ENCODE data around the gene GGT6.

Gene GGT6

DNA sequence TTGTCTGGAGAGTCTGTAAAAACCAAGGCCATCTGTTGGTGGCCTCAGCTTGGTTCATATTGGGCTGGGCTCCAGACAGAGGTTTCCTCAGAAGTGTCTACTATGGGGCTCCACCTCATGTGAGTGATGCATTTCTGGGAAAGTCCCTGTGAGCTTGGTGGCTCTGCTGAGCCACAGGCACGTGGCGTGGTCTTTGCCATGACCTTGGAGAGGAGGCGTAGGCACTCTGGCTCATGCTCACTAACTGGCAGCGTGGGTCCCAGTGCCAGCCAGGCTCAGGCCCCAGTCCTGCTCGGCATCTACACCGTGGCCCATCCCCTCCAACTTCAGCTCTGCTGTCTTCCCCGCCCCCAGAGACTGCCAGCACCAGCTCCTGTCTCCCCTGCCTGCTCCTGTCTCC is 13.3 kb upstream of the GGT6 start:
- DNase-seq (ENCODE audit: low read depth), result no peak

- DNase-seq (ENCODE audit: low read depth), result no peak
Observed at GRCh38 chr17:4573115-4573514, 12.7 kb upstream of the GGT6 start.

GRCh38 chr17:4572131-4572530 is 11.8 kb upstream of the GGT6 start:
- DNase-seq (ENCODE audit: low read depth), result no peak

GRCh38 chr17:4569591-4569990 is 9.2 kb upstream of the GGT6 start:
- DNase-seq (ENCODE audit: low read depth), result no peak

DNA sequence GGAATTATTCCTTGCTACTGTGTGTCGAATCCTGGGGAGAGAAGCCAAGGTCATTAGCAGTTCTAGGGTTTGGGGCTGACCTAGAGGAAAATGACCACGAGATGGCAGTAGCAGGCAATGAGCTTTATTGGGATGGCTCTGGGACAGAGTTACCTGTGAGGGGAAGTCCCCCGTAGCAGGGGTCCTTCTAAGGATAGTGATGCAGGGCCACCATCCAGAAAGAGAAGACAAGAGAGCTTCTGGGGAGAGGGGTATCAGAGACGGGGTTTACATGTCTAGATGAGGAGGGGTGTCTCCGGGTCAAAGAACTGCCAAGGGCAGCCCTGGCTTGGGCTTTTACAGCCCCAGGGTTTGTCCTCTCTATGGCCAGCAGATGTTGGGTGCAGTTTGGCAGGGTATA is 6.4 kb upstream of the GGT6 start:
- no peak for DNase-seq (ENCODE audit: low read depth)

DNA sequence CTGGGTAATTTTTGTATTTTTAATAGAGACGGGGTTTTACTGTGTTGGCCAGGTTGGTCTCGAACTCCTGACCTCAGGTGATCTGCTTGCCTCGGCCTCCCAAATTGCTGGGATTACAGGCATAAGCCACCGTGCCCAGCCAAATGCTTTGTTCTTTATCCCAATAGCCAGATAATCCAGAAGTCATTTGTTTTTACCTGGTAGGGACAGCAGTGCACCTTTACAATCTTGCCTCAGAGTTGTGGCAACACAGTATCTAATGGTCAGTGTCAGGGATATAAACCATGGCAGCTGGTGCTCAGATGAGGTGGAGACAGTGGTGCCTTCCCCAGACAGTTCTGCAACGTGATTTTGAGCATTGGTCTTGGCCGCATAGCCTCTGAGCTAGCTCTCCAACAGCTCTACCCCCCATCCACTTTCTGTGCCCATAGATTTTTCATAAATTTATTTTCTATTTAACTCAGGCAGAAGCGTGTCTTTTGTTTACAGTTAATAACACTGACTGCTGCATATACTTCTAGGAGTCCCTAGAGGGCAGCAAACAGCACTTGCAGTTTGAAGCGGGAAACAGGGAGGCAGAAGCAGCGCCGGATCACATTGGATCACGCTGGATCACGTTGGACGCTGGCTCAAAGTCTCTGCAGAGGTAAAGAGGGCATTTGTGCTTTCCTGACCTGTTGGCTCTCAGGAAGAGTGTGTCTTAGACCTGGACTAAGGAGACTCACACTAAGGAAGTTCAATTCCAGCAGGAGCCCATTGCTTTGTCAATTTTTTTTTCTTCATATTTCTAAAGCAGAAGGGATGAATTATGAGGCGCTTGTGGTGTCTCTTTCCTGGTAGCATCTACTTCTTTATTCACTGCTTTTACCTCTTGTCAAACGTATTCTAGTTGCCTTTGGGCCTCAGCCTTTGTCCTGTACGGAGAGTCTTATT is 5.1 kb upstream of the GGT6 start:
- DNase-seq (ENCODE audit: low read depth), result peak; percentile 30

DNA sequence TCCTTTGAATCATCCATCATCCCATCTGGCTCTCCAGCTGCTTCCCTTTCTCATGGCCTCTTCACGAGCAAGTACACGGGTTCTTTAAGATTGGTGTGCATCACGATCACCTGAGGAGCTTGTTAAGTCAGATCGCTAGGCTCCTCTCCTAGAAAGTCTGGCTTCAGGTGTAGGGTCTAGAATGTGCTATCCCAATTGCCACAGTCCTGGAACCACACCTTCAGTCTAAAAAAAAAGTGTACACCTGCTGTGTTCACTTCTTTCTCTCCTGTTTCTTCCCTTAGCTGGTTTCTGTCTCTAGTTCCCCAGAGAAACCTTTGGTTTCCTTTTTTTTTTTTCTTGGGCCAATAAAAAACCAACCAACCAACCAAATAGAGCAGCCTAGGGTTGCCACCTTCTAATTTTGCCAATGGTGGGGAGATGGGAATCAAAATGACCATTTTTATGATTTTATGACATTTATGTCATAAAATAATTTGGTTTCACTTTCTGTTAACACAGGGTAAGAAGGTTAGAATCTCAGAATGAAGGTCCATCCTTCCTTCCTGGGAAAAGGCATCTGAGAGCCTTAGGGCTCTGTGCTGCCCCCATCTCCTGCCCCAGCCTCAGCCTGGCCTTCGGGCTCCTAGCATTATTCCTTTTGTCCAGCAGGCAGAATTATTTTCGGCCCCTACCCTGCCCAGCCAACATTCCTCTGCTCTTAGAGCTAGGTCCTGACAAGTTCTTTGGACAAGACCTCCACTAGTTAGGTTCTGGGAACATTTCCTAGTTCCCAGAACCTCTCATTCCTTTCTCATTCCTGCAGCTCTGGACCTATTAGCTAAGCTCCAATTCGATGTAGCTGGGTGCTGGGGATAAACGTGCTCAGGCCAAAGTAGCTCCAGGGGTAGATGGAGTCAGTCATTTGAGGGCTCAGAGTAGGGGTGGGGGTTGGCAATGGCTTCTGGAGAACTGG is 1.9 kb upstream of the GGT6 start:
- DNase-seq (ENCODE audit: low read depth), result no peak

DNA sequence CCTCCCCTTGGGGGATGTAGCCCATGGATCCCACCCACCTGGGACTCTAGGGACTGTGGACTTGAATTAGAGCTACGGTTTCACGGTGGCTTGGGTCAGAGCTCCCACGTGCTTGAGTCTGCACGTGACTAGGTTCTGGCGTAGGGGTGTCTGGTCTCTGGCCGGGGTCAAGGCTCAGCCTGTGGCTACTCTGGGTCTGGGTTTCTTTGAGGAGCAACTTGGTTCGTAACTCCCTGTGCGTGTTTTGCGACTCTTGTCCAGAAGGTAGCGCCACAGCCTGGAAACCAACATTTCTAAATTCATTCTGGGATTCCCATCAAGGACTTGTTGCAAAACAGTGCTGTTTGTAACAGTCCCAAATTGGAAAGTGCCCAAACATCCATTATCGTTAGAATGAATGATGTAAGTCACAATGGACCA is 470 bp upstream of the GGT6 start:
- DNase-seq (ENCODE audit: low read depth), result no peak

GRCh38 chr17:4559966-4560365 is 411 bp downstream of the GGT6 start:
- no peak for DNase-seq (ENCODE audit: low read depth)

DNA sequence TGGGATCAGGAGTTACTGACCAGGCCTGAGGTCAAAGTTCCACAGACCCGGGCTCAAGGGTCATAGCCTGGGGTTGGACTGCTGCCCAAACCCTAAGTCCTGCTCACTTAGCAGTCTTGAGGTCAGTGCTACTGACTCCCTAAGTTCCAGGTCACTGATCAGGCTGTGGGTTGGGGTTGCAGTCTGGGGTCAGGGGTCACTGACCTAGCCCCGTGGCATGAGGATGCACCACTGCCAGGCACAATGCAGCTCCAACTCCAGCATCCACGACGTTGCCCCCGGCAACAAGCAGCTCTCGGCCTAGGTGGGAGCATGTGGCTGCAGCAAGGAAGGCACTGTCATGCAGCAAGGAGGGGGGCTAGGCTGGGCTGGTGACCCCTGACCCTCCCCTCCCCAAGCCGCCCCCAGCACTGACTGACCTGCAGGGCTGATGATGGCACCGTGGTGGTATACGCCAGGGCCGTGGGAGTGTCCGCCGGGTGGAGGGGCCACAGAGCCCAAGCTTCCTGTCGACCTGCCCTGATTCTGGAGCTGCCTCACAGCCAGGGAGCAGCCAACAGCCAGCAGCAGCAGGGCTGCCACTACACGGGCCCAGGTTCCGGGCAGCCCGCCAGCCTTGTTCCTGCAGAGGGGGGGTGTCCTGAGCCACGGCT is 1.1 kb downstream of the GGT6 start:
- no peak for DNase-seq (ENCODE audit: low read depth)

DNA sequence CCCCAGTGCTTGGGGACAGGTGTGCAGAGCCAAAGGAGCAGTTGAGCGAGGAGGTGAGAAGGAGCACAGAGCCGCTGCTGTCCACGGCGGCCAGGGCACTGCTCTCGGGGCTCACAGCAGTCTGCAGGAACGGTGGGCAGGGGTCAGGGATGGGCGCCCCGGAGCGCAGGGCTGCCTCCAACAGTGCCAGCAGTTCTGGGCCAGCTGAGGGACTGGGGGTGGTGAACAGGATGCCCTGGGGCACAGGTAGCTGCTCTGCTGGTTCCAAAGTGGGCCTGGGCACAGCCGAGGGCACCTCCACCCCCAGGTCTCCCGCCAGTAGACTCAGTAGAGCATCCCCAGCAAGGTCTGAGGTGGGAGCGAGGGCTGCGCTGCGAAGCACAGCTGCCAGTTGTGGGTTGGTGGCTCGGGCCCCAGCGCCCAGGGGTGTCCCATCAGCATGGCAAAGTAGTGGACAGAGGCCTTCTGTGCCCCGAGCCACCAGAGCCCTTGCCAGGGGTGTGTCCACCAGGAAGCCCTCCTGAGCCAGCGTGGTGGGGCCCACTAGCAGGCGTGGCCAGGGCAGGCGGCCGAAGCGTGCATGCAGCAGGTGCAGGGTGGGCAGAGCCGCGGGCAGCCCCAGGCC is 1.9 kb downstream of the GGT6 start:
- no peak for DNase-seq (ENCODE audit: low read depth)

GRCh38 chr17:4557626-4558346 is 2.6 kb downstream of the GGT6 start:
- no peak for DNase-seq (ENCODE audit: low read depth)

DNA sequence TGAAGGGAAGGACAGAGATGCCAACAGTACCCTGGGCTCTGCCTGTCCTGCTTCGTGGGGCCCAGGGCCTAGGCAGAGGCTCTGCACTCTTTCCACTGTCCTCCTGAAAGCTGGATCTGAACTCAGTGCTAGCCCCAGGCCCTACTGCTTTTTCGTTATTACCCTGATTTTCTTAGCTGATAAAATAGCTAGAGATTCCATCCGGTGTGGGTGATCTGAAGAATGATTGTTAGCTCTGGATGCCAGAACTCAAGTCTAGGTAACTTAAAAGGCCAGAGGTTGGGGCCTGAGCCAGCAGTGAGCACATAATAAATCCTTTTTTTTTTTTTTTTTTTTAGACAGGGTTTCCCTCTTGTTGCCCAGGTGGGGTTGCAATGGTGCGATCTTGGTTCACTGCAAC is 3.4 kb downstream of the GGT6 start:
- DNase-seq (ENCODE audit: low read depth), result no peak

DNA sequence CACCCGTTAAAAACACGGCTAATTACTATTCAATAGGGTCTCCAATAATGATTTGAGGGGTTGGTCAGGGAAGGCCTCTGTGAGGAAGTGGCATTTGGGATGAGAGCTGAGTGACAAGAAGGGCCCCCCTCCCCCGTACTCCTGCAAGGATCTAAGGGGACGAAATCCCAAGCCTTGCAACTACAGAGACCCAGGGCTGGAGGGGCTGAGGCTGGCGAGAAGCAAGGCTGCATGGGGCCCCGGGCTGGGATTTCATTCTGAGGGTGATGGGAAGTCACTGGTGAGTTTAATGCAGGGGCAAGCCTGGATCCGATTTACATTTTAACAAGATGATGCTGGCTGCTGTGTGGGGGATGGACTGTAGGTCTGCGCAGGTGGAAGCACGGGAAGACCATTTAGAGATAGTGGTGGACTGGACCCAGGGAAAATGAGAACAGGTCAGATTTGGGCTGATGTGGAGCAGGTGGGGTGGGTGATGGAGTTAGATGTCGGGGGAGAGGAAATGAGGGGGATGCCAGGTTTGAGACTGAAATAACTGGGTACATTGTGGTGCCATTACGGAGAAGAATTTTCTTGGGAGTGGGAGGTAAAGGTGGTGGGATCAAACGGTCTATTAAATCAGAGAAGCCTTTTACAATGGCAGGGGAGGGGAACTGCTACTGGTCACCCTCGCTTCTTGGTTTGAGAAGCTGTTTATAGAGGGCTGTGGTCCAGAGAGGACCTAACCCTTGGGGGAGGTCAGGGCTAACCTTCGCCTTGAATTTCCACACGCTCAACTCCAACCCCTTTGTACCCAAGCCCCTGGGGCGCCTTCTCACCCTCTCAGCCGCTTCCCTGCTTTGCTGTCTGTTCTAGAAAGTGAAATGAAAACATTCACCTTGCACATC is 4.3 kb downstream of the GGT6 start:
- no peak for DNase-seq (ENCODE audit: low read depth)

GRCh38 chr17:4554997-4555799 is 5.2 kb downstream of the GGT6 start, which contains the start of gene MYBBP1A:
MYBBP1A (minus strand) TSS chr17:4555384; CDS start chr17:4555324, 60 bp downstream.
- DNase-seq (ENCODE audit: low read depth), result peak; percentile 89

DNA sequence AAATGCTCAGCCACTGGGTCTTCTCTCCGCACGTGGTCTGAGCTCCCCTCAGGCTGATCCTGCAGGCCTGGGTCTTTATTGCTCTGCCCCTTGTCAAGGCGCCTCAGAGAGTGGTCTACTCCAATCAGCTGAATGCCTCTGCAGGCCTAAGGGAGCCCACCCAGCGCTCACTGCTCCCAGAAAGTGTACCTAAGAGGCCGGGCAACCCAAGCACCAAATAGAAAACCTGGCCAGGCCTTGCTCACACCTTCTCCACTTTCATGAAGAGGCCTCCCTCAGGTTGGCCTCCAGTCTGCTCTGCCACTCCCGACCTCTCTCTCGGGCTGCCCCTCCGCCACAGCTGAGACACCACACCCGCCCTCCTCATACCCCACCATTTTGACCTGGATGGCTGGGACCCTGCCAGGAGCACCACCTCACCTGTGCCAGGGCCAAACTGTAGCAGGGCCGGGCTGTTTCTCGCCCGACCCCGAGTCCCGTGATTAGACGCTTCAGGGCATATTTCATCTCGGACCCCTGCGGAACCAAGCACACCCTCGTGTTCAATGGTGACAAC is 5.9 kb downstream of the GGT6 start:
- no peak for DNase-seq (ENCODE audit: low read depth)

GRCh38 chr17:4553669-4554068 is 6.7 kb downstream of the GGT6 start:
- no peak for DNase-seq (ENCODE audit: low read depth)

GRCh38 chr17:4551796-4552525 is 8.4 kb downstream of the GGT6 start:
- DNase-seq (ENCODE audit: low read depth), result no peak

Measured in GM04504 (cell line).